Stimulated activated CD4-positive, alpha-beta T cell treated with anti-CD3 and anti-CD28 coated beads, Interleukin-1b, Interleukin-23, amount 100 ng/mL, for 48 hours (primary cell): ENCODE measurements around the gene CDC25A.
"Not testable (repeated sequence)": the region's sequence is repeated elsewhere in the genome, so short reads cannot be mapped to it uniquely, and the experiment has no call there.

ENCODE experiments used
- DNase-seq: peaks from one replicate; pipeline ENCODE4 v3.0.0-alpha.2; 2020

Gene CDC25A

GRCh38 chr3:48188266-48189201 is at the start of gene CDC25A:
Gene CDC25A, minus strand, starts transcription at chr3:48188417. Its CDS starts 470 bp downstream, at chr3:48187947.
- DNase-seq: peak; percentile 98

DNA sequence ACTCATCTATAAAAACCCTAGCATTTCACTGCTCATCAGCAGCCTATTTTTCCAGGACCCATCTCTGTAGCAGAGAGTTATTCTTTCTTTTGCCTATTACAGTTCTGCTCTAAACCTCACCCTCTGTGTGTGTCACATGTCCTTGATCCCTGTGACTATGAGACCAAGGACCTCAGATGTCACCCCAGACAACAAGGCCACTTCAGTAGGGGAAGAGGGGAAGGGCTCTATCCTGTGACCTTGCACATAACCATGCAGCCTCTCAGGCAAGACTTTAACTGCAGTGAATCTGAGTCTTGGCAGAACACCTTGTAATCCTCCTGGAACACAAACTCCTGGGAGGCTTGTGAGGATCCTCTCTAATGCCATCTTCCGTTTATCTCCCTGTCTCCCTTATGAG is 48.3 kb upstream of the CDC25A start:
- no peak for DNase-seq

- DNase-seq: no peak
These were observed 45.3 kb upstream of the CDC25A start for GRCh38 chr3:48233542-48233941.

- peak; percentile 67 for DNase-seq
These were observed 44.5 kb upstream of the CDC25A start for GRCh38 chr3:48232734-48233133.

GRCh38 chr3:48232232-48232631 is 44.0 kb upstream of the CDC25A start:
- DNase-seq: no peak

GRCh38 chr3:48226939-48227338 is 38.7 kb upstream of the CDC25A start:
- no peak for DNase-seq

GRCh38 chr3:48225587-48225986 is 37.4 kb upstream of the CDC25A start:
- no peak for DNase-seq

DNA sequence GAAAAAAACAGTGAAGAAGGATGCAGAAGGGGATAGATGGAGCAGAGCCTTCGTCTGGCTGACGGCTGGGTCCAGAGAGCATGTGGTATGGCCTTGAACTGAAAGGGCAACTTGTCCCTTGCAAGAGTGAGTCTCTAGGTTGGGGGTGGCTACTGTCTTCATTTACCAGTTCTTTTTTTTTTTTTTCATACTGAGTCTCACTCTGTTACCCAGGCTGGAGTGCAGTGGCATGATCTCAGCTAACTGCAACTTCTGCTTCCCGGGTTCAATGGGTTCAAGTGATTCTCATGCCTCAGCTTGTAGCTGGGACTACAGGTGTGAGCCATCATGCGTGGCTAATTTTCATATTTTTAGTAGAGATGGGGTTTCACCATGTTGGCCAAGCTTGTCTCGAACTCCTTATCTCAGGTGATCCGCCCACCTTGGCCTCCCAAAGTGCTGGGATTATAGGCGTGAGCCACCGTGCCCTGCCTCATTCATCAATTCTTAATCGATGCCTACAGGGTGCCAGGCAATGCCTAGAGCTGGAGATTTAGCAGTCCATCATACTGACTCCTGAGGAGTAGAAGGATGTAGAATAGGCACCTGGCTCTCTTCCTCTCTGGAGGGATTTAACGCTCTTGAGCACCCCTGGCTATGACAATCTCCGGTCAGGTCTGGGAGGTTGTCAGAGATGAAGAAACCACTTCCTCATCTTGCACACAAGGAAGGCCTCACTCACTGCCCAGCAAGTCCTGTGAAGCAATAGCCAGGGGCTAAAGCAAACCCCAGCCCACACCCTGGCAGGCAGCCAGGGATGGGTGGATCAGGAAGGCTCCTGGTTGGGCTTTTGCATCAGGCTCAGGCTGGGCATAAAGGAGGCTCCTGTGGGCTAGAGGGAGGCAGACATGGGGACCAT is 34.6 kb upstream of the CDC25A start, which contains the start of gene CAMP:
Gene CAMP, plus strand, starts transcription at position 880 of the 898 bp plus-strand sequence. Its CDS starts 17 bp downstream, at position 897.
- DNase-seq: no peak

GRCh38 chr3:48220746-48221145 is 32.5 kb upstream of the CDC25A start:
- DNase-seq: no peak

- DNase-seq: no peak
These were observed 31.3 kb upstream of the CDC25A start for GRCh38 chr3:48219543-48219942.

- no peak for DNase-seq
These were observed 30.3 kb upstream of the CDC25A start for GRCh38 chr3:48218537-48218936.

DNA sequence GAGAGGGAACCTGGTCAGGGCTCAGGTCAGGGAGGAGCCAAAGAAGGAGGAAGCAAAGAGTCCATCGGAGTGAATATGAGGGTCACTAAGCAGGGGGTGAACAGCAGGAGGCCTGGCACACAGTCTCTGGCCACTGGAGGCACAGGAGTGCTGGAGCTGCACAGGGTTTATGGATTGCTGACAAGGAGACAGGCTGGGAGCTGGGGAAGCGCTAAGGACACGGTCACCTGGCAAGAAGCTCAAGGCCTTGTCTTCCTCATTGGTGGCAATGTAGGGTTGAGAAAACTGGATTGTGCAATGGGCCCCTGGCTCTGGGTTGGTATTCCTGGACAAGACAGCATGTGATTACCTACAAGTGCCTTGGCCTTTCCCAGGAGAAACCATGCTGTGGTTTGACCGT is 29.2 kb upstream of the CDC25A start:
- DNase-seq: no peak

DNA sequence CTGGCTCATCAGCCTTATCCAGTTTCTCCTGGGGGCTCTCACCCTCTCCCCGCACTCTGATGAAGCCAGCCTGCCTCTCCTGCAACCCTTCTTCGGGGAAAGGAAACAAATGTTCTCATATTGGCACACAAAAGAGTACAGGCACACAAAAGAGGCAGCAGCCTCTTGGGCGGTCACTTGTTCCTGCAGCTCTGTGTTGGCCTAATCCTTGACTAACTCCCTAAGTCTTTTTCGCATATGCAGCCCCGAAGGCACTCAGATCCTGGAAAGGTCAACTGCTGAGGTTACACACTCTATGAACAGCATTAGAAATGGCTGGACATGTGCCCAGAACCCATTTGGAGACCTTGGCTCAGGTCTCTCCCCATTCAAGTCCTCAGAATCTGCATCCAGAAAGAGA is 27.7 kb upstream of the CDC25A start:
- DNase-seq: no peak

GRCh38 chr3:48215466-48215865 is 27.2 kb upstream of the CDC25A start:
- no peak for DNase-seq

- DNase-seq: no peak
These were observed 26.8 kb upstream of the CDC25A start for GRCh38 chr3:48215019-48215418.

DNA sequence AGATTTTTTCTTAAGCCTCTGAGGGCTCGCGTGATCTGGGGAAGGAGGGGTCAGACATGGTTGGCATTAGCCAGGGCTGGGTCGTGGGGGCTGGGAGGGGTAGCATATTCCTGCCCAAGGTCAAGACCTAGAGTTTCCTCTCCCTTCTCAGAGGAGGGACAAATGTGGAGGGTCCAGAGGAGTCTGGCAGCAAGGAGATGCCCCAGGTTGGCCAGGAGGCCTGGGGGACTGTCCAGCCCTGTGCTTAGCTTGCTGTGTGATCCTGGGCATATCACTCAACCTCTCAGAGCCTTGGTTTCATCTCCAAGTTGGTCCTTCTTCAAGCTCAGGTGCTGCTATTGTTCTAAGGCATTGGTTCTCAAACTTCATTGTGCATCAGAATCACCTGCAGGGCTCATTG is 26.0 kb upstream of the CDC25A start:
- DNase-seq: no peak

DNA sequence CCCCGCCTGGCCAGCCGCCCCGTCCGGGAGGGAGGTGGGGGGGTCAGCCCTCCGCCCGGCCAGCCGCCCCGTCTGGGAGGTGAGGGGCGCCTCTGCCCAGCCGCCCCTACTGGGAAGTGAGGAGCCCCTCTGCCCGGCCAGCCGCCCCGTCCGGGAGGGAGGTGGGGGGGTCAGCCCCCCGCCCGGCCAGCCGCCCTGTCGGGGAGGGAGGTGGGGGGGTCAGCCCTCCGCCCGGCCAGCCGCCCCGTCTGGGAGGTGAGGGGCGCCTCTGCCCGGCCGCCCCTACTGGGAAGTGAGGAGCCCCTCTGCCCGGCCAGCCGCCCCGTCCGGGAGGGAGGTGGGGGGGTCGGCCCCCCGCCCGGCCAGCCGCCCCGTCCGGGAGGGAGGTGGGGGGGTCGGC is 23.6 kb upstream of the CDC25A start:
- DNase-seq: not testable (repeated sequence)

DNA sequence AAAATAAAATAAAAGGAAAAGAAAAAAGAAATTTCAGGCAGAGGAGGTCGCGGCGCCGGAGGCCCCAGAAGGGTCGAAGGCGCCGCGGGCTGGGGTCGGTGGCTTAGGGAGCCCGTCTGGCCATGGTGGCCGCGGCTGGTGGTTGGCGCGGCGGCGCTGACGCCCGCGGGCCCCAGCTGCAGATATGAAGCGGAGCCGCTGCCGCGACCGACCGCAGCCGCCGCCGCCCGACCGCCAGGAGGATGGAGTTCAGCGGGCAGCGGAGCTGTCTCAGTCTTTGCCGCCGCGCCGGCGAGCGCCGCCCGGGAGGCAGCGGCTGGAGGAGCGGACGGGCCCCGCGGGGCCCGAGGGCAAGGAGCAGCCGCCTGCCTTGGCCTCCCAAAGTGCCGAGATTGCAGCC is 22.3 kb upstream of the CDC25A start:
- not testable (repeated sequence) for DNase-seq

GRCh38 chr3:48209445-48209844 is 21.2 kb upstream of the CDC25A start:
- DNase-seq: no peak

- no peak for DNase-seq
These were observed 19.9 kb upstream of the CDC25A start for GRCh38 chr3:48208076-48208475.

- no peak for DNase-seq
These were observed 14.4 kb upstream of the CDC25A start for GRCh38 chr3:48202632-48203031.

DNA sequence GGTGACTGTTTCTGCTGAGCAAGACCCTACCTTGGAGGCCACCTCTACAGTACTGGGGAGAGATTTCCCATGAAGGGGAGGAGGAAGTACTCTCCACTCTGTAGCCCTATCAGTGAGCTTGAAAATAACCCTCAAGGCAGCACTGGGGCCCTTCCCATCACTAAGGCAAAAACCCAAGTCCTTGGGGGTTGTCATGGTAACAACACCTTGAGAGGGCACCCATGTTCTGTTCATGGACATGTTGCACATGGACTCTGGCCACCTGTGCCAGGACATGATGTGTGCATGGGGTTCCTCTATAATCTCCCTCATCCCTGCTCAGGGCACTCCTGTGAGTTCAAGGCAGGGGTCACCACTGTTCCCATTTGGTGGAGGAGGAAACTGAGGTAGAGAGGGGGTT is 10.9 kb upstream of the CDC25A start:
- no peak for DNase-seq

- DNase-seq: no peak
These were observed 8.4 kb upstream of the CDC25A start for GRCh38 chr3:48196611-48197010.
